ENCODE measurements around the gene KCNQ4. TPM values are rescaled to one million over a fixed set of nuclear protein-coding genes. Genes with fewer than 3 reads are reported as not detected.

Gene KCNQ4
- polyA plus RNA-seq, 1 donor, result 2.2 TPM

- Histone ChIP-seq H3K36me3 (ENCODE audit: control insufficient read depth, insufficient read depth, low read length) (peaks cover 92% of the 10 kb centered on the region), H3K4me3 (ENCODE audit: low read length) (no peak overlapping the region), H3K4me1 (ENCODE audit: control insufficient read depth, insufficient read depth, low read length) (no peaks in the 10 kb centered on the region), H3K9me3 (ENCODE audit: control insufficient read depth, low read depth, low read length) (no peaks in the 10 kb centered on the region), H3K27me3 (ENCODE audit: control insufficient read depth, insufficient read depth, low read length) (no peaks in the 10 kb centered on the region), H3K27ac (ENCODE audit: low read length) (no peak overlapping the region)
- no peak for DNase-seq
- no CpG with 5 or more reads among the region's 4 CpGs for WGBS (ENCODE audit: insufficient coverage, low lambda C conversion rate)
Observed at GRCh38 chr1:40766560-40766959, 17.0 kb upstream of the KCNQ4 start.

- no CpG with 5 or more reads among the region's 7 CpGs for WGBS (ENCODE audit: insufficient coverage, low lambda C conversion rate)
- H3K27me3 ChIP-seq (ENCODE audit: control insufficient read depth, insufficient read depth, low read length), result no peaks in the 10 kb centered on the region
- H3K27ac ChIP-seq (ENCODE audit: low read length), result no peak overlapping the region
- DNase-seq, result no peak
- no peaks in the 10 kb centered on the region for H3K9me3 ChIP-seq (ENCODE audit: control insufficient read depth, low read depth, low read length)
- H3K4me3 ChIP-seq (ENCODE audit: low read length), result no peak overlapping the region
- H3K4me1 ChIP-seq (ENCODE audit: control insufficient read depth, insufficient read depth, low read length), result no peaks in the 10 kb centered on the region
- H3K36me3 ChIP-seq (ENCODE audit: control insufficient read depth, insufficient read depth, low read length), result peaks cover 87% of the 10 kb centered on the region
Observed at GRCh38 chr1:40768146-40768990, 15.2 kb upstream of the KCNQ4 start.

- no peaks in the 10 kb centered on the region for H3K9me3 ChIP-seq (ENCODE audit: control insufficient read depth, low read depth, low read length)
- H3K4me1 ChIP-seq (ENCODE audit: control insufficient read depth, insufficient read depth, low read length), result peaks cover 8% of the 10 kb centered on the region
- no peak overlapping the region for H3K4me3 ChIP-seq (ENCODE audit: low read length)
- no peak overlapping the region for H3K27ac ChIP-seq (ENCODE audit: low read length)
- no peak for DNase-seq
- WGBS (ENCODE audit: insufficient coverage, low lambda C conversion rate), result no CpG with 5 or more reads among the region's 4 CpGs
- no peaks in the 10 kb centered on the region for H3K27me3 ChIP-seq (ENCODE audit: control insufficient read depth, insufficient read depth, low read length)
- peaks cover 73% of the 10 kb centered on the region for H3K36me3 ChIP-seq (ENCODE audit: control insufficient read depth, insufficient read depth, low read length)
Observed at GRCh38 chr1:40769815-40770214, 13.8 kb upstream of the KCNQ4 start.

GRCh38 chr1:40770296-40771070 is 13.1 kb upstream of the KCNQ4 start:
- no peak for DNase-seq
- H3K9me3 ChIP-seq (ENCODE audit: control insufficient read depth, low read depth, low read length), result no peaks in the 10 kb centered on the region
- no CpG with 5 or more reads among the region's 18 CpGs for WGBS (ENCODE audit: insufficient coverage, low lambda C conversion rate)
- peaks cover 8% of the 10 kb centered on the region for H3K4me1 ChIP-seq (ENCODE audit: control insufficient read depth, insufficient read depth, low read length)
- H3K4me3 ChIP-seq (ENCODE audit: low read length), result no peak overlapping the region
- H3K27ac ChIP-seq (ENCODE audit: low read length), result no peak overlapping the region
- no peaks in the 10 kb centered on the region for H3K27me3 ChIP-seq (ENCODE audit: control insufficient read depth, insufficient read depth, low read length)
- peaks cover 67% of the 10 kb centered on the region for H3K36me3 ChIP-seq (ENCODE audit: control insufficient read depth, insufficient read depth, low read length)

- no peaks in the 10 kb centered on the region for H3K27me3 ChIP-seq (ENCODE audit: control insufficient read depth, insufficient read depth, low read length)
- H3K36me3 ChIP-seq (ENCODE audit: control insufficient read depth, insufficient read depth, low read length), result peaks cover 55% of the 10 kb centered on the region
- peaks cover 7% of the 10 kb centered on the region for H3K9me3 ChIP-seq (ENCODE audit: control insufficient read depth, low read depth, low read length)
- H3K4me3 ChIP-seq (ENCODE audit: low read length), result no peak overlapping the region
- no CpG with 5 or more reads among the region's 2 CpGs for WGBS (ENCODE audit: insufficient coverage, low lambda C conversion rate)
- peaks cover 8% of the 10 kb centered on the region for H3K4me1 ChIP-seq (ENCODE audit: control insufficient read depth, insufficient read depth, low read length)
- no peak for DNase-seq
- no peak overlapping the region for H3K27ac ChIP-seq (ENCODE audit: low read length)
Observed at GRCh38 chr1:40772146-40772955, 11.2 kb upstream of the KCNQ4 start.

GRCh38 chr1:40773748-40774265 is 9.8 kb upstream of the KCNQ4 start:
- Histone ChIP-seq H3K36me3 (ENCODE audit: control insufficient read depth, insufficient read depth, low read length) (peaks cover 43% of the 10 kb centered on the region), H3K4me1 (ENCODE audit: control insufficient read depth, insufficient read depth, low read length) (peaks cover 8% of the 10 kb centered on the region), H3K27ac (ENCODE audit: low read length) (no peak overlapping the region), H3K27me3 (ENCODE audit: control insufficient read depth, insufficient read depth, low read length) (no peaks in the 10 kb centered on the region), H3K9me3 (ENCODE audit: control insufficient read depth, low read depth, low read length) (peaks cover 7% of the 10 kb centered on the region), H3K4me3 (ENCODE audit: low read length) (no peak overlapping the region)
- DNase-seq, result no peak
- WGBS (ENCODE audit: insufficient coverage, low lambda C conversion rate), result 60% methylated on average over 1 of the region's 6 CpGs

- Histone ChIP-seq H3K4me1 (ENCODE audit: control insufficient read depth, insufficient read depth, low read length) (peaks cover 8% of the 10 kb centered on the region), H3K9me3 (ENCODE audit: control insufficient read depth, low read depth, low read length) (peaks cover 7% of the 10 kb centered on the region), H3K27me3 (ENCODE audit: control insufficient read depth, insufficient read depth, low read length) (no peaks in the 10 kb centered on the region), H3K36me3 (ENCODE audit: control insufficient read depth, insufficient read depth, low read length) (peaks cover 37% of the 10 kb centered on the region), H3K4me3 (ENCODE audit: low read length) (no peak overlapping the region), H3K27ac (ENCODE audit: low read length) (no peak overlapping the region)
- DNase-seq, result peak in 1 of 2 donors; percentile 41
- WGBS (ENCODE audit: insufficient coverage, low lambda C conversion rate), result 86% methylated on average over 1 of the region's 3 CpGs
Observed at GRCh38 chr1:40774266-40774998, 9.2 kb upstream of the KCNQ4 start.

- peaks cover 7% of the 10 kb centered on the region for H3K9me3 ChIP-seq (ENCODE audit: control insufficient read depth, low read depth, low read length)
- WGBS (ENCODE audit: insufficient coverage, low lambda C conversion rate), result no CpG with 5 or more reads among the region's 4 CpGs
- H3K27me3 ChIP-seq (ENCODE audit: control insufficient read depth, insufficient read depth, low read length), result no peaks in the 10 kb centered on the region
- H3K4me3 ChIP-seq (ENCODE audit: low read length), result no peak overlapping the region
- H3K27ac ChIP-seq (ENCODE audit: low read length), result no peak overlapping the region
- peaks cover 18% of the 10 kb centered on the region for H3K36me3 ChIP-seq (ENCODE audit: control insufficient read depth, insufficient read depth, low read length)
- DNase-seq, result no peak
- peaks cover 8% of the 10 kb centered on the region for H3K4me1 ChIP-seq (ENCODE audit: control insufficient read depth, insufficient read depth, low read length)
Observed at GRCh38 chr1:40776236-40777072, 7.1 kb upstream of the KCNQ4 start.

Measured in large intestine (tissue), 3 donors.